ENCODE results near the gene TK2.

DNA sequence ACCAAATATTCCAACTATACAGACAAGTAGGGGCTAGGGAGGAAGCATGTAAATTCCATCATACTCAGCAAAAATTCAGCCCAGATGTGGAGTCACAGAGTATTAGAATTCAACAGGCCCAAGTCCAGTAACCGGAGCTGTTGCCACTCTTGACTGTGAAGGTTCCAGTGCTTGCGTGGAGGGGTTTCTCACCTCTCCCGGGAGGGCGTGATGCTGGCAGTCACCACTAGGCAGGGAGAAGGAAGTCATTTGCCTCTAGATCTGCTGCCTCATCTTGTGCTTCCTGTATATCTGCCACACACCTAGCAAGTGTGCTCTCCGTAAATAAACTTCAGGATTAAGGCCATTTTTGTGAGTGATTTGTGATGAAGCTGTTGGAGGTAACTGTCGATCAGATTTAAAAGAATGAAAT is 1.4 kb upstream of the TK2 start:
- TF ChIP-seq, protein P1, sequence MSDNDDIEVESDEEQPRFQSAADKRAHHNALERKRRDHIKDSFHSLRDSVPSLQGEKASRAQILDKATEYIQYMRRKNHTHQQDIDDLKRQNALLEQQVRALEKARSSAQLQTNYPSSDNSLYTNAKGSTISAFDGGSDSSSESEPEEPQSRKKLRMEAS (CRISPR knock-in tag; IDR thresholded peaks at IDR 0.05) = no peak
- TF ChIP-seq, protein P2, sequence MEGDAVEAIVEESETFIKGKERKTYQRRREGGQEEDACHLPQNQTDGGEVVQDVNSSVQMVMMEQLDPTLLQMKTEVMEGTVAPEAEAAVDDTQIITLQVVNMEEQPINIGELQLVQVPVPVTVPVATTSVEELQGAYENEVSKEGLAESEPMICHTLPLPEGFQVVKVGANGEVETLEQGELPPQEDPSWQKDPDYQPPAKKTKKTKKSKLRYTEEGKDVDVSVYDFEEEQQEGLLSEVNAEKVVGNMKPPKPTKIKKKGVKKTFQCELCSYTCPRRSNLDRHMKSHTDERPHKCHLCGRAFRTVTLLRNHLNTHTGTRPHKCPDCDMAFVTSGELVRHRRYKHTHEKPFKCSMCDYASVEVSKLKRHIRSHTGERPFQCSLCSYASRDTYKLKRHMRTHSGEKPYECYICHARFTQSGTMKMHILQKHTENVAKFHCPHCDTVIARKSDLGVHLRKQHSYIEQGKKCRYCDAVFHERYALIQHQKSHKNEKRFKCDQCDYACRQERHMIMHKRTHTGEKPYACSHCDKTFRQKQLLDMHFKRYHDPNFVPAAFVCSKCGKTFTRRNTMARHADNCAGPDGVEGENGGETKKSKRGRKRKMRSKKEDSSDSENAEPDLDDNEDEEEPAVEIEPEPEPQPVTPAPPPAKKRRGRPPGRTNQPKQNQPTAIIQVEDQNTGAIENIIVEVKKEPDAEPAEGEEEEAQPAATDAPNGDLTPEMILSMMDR (IDR thresholded peaks at IDR 0.05) = peak; percentile 18; the same call in 1 of the 2 replicates
- TF ChIP-seq, protein P3, sequence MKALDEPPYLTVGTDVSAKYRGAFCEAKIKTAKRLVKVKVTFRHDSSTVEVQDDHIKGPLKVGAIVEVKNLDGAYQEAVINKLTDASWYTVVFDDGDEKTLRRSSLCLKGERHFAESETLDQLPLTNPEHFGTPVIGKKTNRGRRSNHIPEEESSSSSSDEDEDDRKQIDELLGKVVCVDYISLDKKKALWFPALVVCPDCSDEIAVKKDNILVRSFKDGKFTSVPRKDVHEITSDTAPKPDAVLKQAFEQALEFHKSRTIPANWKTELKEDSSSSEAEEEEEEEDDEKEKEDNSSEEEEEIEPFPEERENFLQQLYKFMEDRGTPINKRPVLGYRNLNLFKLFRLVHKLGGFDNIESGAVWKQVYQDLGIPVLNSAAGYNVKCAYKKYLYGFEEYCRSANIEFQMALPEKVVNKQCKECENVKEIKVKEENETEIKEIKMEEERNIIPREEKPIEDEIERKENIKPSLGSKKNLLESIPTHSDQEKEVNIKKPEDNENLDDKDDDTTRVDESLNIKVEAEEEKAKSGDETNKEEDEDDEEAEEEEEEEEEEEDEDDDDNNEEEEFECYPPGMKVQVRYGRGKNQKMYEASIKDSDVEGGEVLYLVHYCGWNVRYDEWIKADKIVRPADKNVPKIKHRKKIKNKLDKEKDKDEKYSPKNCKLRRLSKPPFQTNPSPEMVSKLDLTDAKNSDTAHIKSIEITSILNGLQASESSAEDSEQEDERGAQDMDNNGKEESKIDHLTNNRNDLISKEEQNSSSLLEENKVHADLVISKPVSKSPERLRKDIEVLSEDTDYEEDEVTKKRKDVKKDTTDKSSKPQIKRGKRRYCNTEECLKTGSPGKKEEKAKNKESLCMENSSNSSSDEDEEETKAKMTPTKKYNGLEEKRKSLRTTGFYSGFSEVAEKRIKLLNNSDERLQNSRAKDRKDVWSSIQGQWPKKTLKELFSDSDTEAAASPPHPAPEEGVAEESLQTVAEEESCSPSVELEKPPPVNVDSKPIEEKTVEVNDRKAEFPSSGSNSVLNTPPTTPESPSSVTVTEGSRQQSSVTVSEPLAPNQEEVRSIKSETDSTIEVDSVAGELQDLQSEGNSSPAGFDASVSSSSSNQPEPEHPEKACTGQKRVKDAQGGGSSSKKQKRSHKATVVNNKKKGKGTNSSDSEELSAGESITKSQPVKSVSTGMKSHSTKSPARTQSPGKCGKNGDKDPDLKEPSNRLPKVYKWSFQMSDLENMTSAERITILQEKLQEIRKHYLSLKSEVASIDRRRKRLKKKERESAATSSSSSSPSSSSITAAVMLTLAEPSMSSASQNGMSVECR (CRISPR knock-in tag; IDR thresholded peaks at IDR 0.05; ENCODE audit: borderline replicate concordance) = no peak
